ENCODE data around the gene KRABD2.

Gene KRABD2

DNA sequence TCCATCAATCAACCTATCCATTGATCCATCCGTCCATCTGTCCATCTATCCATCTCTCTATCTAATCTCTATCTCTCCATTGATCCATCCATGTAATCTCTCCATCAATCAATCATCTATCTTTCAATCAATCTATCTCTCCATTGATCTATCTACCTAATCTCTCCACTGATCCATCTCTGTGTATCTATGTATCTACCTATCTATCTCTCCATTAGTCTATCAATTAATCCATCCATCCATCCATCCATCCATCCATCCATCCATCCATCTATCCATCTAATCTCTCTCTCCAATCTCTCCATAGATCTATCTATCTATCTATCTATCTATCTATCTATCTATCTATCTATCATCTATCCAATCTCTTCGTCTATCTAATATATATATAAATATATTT lies 24.6 kb upstream of the KRABD2 start:
- no peak overlapping the region for H3K4me2 ChIP-seq (ENCODE audit: insufficient read depth, insufficient read length, low read length)
- peaks cover 22% of the 10 kb centered on the region for H3K27me3 Mint-ChIP-seq (ENCODE audit: low read depth)
- 100% methylated on average over 2 of the region's 2 CpGs for WGBS (ENCODE audit: extremely low coverage, insufficient read length, low lambda C conversion rate)

More for the DNA sequence above, 24.6 kb upstream of the KRABD2 start:
- H3K79me1 ChIP-seq (ENCODE audit: insufficient read depth, low read depth, low read length, poor library complexity, severe bottlenecking): no peaks in the 10 kb centered on the region
- Mint-ChIP-seq H3K27ac (no peak overlapping the region), H3K9me3 (no peaks in the 10 kb centered on the region), H3K4me1 (no peaks in the 10 kb centered on the region), H3K36me3 (ENCODE audit: insufficient read depth in 1 of 3, low read depth in 3 of 3) (no peaks in the 10 kb centered on the region), H3K4me3 (no peak overlapping the region)
- H2AFZ ChIP-seq (ENCODE audit: low read length): no peak overlapping the region
- no peak overlapping the region for H2BK5ac ChIP-seq (ENCODE audit: insufficient read length, low read length)
- no peak overlapping the region for H3K56ac ChIP-seq (ENCODE audit: insufficient read length, low read depth, low read length)
- DNase-seq: no peak
- H2AK5ac ChIP-seq (ENCODE audit: insufficient read length, low read length): no peak overlapping the region
- H3K14ac ChIP-seq (ENCODE audit: insufficient read depth, low read length): no peak overlapping the region
- no peak overlapping the region for H4K8ac ChIP-seq (replicated peaks; ENCODE audit: insufficient read length, low read depth, low read length)
- H3K4ac ChIP-seq (ENCODE audit: low read depth, low read length): no peak overlapping the region
- TF ChIP-seq, protein P1, sequence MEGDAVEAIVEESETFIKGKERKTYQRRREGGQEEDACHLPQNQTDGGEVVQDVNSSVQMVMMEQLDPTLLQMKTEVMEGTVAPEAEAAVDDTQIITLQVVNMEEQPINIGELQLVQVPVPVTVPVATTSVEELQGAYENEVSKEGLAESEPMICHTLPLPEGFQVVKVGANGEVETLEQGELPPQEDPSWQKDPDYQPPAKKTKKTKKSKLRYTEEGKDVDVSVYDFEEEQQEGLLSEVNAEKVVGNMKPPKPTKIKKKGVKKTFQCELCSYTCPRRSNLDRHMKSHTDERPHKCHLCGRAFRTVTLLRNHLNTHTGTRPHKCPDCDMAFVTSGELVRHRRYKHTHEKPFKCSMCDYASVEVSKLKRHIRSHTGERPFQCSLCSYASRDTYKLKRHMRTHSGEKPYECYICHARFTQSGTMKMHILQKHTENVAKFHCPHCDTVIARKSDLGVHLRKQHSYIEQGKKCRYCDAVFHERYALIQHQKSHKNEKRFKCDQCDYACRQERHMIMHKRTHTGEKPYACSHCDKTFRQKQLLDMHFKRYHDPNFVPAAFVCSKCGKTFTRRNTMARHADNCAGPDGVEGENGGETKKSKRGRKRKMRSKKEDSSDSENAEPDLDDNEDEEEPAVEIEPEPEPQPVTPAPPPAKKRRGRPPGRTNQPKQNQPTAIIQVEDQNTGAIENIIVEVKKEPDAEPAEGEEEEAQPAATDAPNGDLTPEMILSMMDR (conservative IDR thresholded peaks at IDR 0.05): no peak
- H4K5ac ChIP-seq (ENCODE audit: insufficient read length, low read depth, low read length): no peak overlapping the region
- no peaks in the 10 kb centered on the region for H3K9me3 ChIP-seq (ENCODE audit: control insufficient read depth, low read depth, low read length)
- H4K91ac ChIP-seq (ENCODE audit: insufficient read length, low read depth, low read length): no peak overlapping the region
- no peak overlapping the region for H2BK15ac ChIP-seq (ENCODE audit: low read depth, low read length)
- H3K9ac ChIP-seq (ENCODE audit: extremely low read depth, insufficient read length, low read length): no peak overlapping the region
- H2BK120ac ChIP-seq (ENCODE audit: low read depth, low read length, poor library complexity, severe bottlenecking): no peak overlapping the region
- H3K27me3 ChIP-seq (ENCODE audit: insufficient read depth, low read length): peaks cover 2% of the 10 kb centered on the region; the same call in 1 of the 2 replicates
- no peaks in the 10 kb centered on the region for H3K4me1 ChIP-seq (ENCODE audit: insufficient read depth, low read length)
- no peaks in the 10 kb centered on the region for H3K79me2 ChIP-seq (ENCODE audit: insufficient read depth, low read length)
- no peak overlapping the region for H3K27ac ChIP-seq (ENCODE audit: insufficient read length, low read depth, low read length)
- H3K18ac ChIP-seq (ENCODE audit: insufficient read length, low read depth, low read length): no peak overlapping the region
- H4K20me1 ChIP-seq (ENCODE audit: control insufficient read depth, insufficient read depth, insufficient read length): no peaks in the 10 kb centered on the region
- H2BK20ac ChIP-seq (ENCODE audit: low read depth, low read length, poor library complexity, severe bottlenecking): no peak overlapping the region
- H2BK12ac ChIP-seq (ENCODE audit: insufficient read length, low read depth, low read length): no peak overlapping the region
- H3T11ph ChIP-seq (ENCODE audit: low read length): no peak overlapping the region
- no peaks in the 10 kb centered on the region for H3K23me2 ChIP-seq (ENCODE audit: insufficient read length, low read depth, low read length, poor library complexity, severe bottlenecking)
- no peak overlapping the region for H3K23ac ChIP-seq (ENCODE audit: insufficient read length, low read depth, low read length)

All from H9 (cell line).